Pancreas (tissue), 10 donors: Measurements from ENCODE around the gene ABCC9. TPM values are rescaled to one million over a fixed set of nuclear protein-coding genes. Genes with fewer than 3 reads are reported as not detected.
A peak's percentile ranks its signal among the peaks of the same experiment; 100 is the strongest.

Experiments
- ATAC-seq, 4 donors: fragments of 200-7000 bp; cut with Tn5 transposase; one replicate each; pipeline versions ENCODE4 v1.8.0 to v1.9.1; 2020; ENCODE audit warnings: mild to moderate bottlenecking in 4 of 4, moderate library complexity in 4 of 4
- DNase-seq, 6 donors: peaks; one replicate each; pipeline ENCODE4 v3.0.0-alpha.2; 2020
- FAIRE-seq: peaks from 2 replicates; lab custom pipeline; 2012; peaks lifted over from hg19 to GRCh38; lab: Jason Lieb, UNC
- H3K27ac ChIP-seq, 4 donors: fragments of 200-600 bp; sonication (generic); 1 replicate in 3 of 4; 2 replicates in 1 of 4; pipeline versions ENCODE4 v1.5.0 to v1.8.0; 2020
- H3K27me3 ChIP-seq, 4 donors: fragments of 200-600 bp; one replicate each; pipeline ENCODE4 v1.8.0; 2021
- H3K36me3 ChIP-seq, 3 donors: fragments of 200-600 bp; sonication (generic) in 1 of 3; one replicate each; pipeline versions ENCODE4 v1.5.0 to v1.8.0; 2020 to 2021
- H3K4me1 ChIP-seq, 3 donors: fragments of 200-600 bp; one replicate each; pipeline ENCODE4 v1.8.0; 2021
- H3K4me3 ChIP-seq, 4 donors: fragments of 200-600 bp; sonication (generic) in 2 of 4; one replicate each; pipeline versions ENCODE4 v1.5.0 to v1.8.0; 2020 to 2021
- H3K9me3 ChIP-seq, 4 donors: fragments of 200-600 bp; one replicate each; pipeline ENCODE4 v1.8.0; 2021
- WGBS, 2 donors: extraction: QIAGEN DNeasy Blood & Tissue Kit; methylation state at CpG; one replicate each; pipeline ENCODE4 v1.1.7; 2013; 5-methylcytosine and 5-hydroxymethylcytosine counted together
- intact Hi-C, 3 donors: fragments of 100-400 bp; cut with DNase I; formaldehyde crosslinking; loops; one replicate each; pipeline versions ENCODE4 v1.11.1 to v1.14.2; 2022
- polyA plus RNA-seq, 2 donors: library from polyadenylated mRNA; stranded (reverse); fragments of 200-250 nt; gene quantifications; one replicate each; pipeline ENCODE4 v1.2.3, GENCODE V29; 2013
- total RNA-seq, 6 donors: library from RNA; stranded (reverse); fragmentation: NEBNext Ultra II Directional in 4 of 6; extraction: Animal tissue kit (Norgen Biotek cat#: 25700) in 4 of 6; gene quantifications; one replicate each; pipeline versions ENCODE4 v1.2.1 to v1.2.4, GENCODE V29; 2021 to 2023
- TF ChIP-seq, protein P1 (sequence below), 4 donors: fragments of 200-600 bp; sonication (generic) in 3 of 4; IDR thresholded peaks; one replicate each; pipeline versions ENCODE4 v1.5.0 to v1.8.0; 2021; ENCODE audit warnings: antibody characterized with exemption in 4 of 4
- donor health status: healthy with polysubstance abuse.
- donor health status: DM: no; HTN: no; CAD: no; lungs with moderate emphysema.
- donor health status: DM: no; HTN: no; CAD: no.
- donor health status: control.
- donor health status: control.
- donor health status: Bipolar disorder and iron deficiency.
- donor health status: DM: yes; HTN: yes; CAD: no.
- donor health status: DM: no; HTN: no; CAD: no.
- donor health status: DM: no; HTN: no; CAD: no.
- donor health status: DM: yes; HTN: yes; CAD: no.

ABCC9 gene
- total and polyA plus RNA-seq, 8 donors, result 1.4 to 19.3 (median 5.5) TPM

DNA sequence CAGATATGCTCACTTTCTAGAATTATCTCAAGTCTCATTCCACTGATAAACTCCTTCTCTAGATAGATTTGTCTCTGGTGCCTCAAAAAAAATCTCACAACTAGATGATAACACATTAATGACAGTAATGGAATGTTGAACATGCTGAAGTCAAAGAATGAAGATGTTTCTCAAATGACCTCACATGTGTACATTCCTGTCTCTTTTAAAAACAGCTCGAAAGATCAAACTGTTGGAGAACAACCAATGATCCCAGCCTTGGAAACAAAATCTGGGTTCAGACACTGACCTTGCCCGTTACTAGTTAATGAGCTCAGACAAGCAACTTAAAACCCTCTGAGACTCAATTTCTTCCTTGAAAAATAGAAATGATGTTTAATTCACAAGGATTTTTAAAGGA, 122.0 kb downstream of the ABCC9 start:
- H3K4me1 ChIP-seq, result peaks cover 0 to 6% (median 0%) of the 10 kb centered on the region in 3 donors
- no peak overlapping the region for H3K27ac ChIP-seq
- H3K27me3 ChIP-seq, result no peaks in the 10 kb centered on the region
- FAIRE-seq (no peak), DNase-seq (no peak), ATAC-seq (no peak)
- H3K36me3 ChIP-seq, result no peaks in the 10 kb centered on the region
- 37 to 47% methylated on average over 2 of the region's 2 CpGs for WGBS, 2 donors
- H3K9me3 ChIP-seq, result no peaks in the 10 kb centered on the region
- no peak overlapping the region for H3K4me3 ChIP-seq
- TF ChIP-seq, protein P1, sequence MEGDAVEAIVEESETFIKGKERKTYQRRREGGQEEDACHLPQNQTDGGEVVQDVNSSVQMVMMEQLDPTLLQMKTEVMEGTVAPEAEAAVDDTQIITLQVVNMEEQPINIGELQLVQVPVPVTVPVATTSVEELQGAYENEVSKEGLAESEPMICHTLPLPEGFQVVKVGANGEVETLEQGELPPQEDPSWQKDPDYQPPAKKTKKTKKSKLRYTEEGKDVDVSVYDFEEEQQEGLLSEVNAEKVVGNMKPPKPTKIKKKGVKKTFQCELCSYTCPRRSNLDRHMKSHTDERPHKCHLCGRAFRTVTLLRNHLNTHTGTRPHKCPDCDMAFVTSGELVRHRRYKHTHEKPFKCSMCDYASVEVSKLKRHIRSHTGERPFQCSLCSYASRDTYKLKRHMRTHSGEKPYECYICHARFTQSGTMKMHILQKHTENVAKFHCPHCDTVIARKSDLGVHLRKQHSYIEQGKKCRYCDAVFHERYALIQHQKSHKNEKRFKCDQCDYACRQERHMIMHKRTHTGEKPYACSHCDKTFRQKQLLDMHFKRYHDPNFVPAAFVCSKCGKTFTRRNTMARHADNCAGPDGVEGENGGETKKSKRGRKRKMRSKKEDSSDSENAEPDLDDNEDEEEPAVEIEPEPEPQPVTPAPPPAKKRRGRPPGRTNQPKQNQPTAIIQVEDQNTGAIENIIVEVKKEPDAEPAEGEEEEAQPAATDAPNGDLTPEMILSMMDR (IDR thresholded peaks at IDR 0.05), result no peak
- intact Hi-C loops, result no loop called here

DNA sequence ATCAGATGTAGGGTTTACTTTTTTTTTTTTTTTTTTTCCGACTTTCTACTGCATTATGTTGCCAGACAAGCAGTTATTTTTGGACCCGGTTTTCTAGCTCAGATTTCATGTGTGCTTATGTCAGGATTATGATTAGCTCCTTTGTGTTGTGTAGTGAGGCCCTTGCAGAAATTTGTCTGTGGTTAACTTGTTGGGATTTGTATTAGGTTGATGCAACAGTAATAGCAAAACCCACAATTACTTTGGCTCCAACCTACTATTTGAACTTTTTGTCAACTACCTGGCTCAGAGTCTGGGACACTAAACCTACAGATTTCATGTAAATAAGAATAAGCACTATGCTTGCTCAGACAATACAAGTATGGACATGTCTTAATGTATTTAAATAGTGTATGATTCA, 122.6 kb downstream of the ABCC9 start:
- Histone ChIP-seq H3K9me3 (no peaks in the 10 kb centered on the region), H3K4me3 (no peak overlapping the region), H3K4me1 (peaks cover 0 to 6% (median 0%) of the 10 kb centered on the region in 3 donors), H3K27me3 (no peaks in the 10 kb centered on the region), H3K27ac (no peak overlapping the region), H3K36me3 (no peaks in the 10 kb centered on the region)
- ATAC-seq (peak; percentile 54 to 70 (median 58)), FAIRE-seq (no peak), DNase-seq (no peak)
- TF ChIP-seq, protein P1 (IDR thresholded peaks at IDR 0.05), result no peak
- intact Hi-C loops, result no loop called here
- WGBS, 2 donors, result 23 to 34% methylated on average over 2 of the region's 2 CpGs

DNA sequence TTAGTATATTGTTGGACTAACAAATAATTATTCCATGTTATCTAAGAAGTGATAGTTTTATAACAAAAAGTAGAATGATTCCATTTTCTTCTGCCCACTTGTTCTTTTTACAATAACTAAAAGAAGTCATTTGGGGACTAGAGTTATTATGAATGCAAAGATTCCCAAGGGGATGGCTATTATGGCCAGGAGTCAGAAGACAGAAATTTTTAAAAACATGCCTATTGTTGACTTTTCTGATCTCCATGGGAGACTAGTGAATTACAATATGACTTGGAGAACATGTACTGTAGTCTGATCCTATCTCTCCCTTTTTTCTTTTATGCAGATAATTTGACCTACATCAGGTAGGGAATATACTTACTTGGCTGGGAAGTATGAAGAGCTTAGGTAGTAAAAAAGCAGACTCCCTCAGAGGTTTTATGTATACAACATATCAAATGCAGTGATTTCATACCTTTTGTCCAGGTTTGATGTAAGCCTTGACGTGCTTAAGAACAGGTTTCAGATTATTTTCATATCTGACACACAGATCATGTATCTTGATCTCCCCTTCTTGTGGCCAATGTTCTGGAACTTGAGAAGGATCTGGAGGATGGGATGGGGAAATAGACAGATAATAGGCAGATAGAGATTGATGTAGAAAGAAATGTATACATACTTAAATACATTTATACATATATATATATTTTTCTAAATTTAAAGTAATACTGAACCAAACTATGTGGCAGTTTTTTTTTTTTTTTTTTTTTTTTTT, 125.7 kb downstream of the ABCC9 start:
- no peaks in the 10 kb centered on the region for H3K36me3 ChIP-seq
- intact Hi-C loops, result no loop called here
- H3K27me3 ChIP-seq, result no peaks in the 10 kb centered on the region
- H3K4me3 ChIP-seq, result no peak overlapping the region
- peaks cover 0 to 6% (median 0%) of the 10 kb centered on the region in 3 donors for H3K4me1 ChIP-seq
- 75 to 79% methylated on average over 1 of the region's 1 CpG for WGBS, 2 donors
- no peak overlapping the region for H3K27ac ChIP-seq
- no peak for ATAC-seq
- TF ChIP-seq, protein P1 (IDR thresholded peaks at IDR 0.05), result no peak
- peak; percentile 43 for FAIRE-seq
- DNase-seq, result no peak
- H3K9me3 ChIP-seq, result no peaks in the 10 kb centered on the region

DNA sequence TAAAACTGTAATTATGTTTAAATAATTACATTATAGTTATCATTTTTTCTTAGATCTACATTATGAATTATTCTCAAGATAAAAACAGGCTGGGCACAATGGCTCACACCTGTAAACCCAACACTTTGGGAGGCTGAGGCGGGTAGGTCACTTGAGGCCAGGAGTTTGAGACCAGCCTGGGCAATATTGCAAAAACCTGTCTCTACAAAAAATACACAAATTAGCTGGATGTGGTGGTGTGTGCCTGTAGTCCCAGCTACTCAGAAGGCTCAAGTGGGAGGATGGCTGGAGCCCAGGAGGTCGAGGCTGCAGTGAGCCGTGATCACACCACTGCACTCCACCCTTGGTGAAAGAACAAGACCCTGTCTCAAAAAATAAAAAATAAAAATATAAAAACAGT, 126.4 kb downstream of the ABCC9 start:
- Histone ChIP-seq H3K4me1 (peaks cover 0 to 6% (median 0%) of the 10 kb centered on the region in 3 donors), H3K27ac (no peak overlapping the region), H3K27me3 (no peaks in the 10 kb centered on the region), H3K4me3 (no peak overlapping the region), H3K36me3 (no peaks in the 10 kb centered on the region), H3K9me3 (no peaks in the 10 kb centered on the region)
- no peak for ATAC-seq
- intact Hi-C loops, result no loop called here
- no peak for DNase-seq
- no peak for FAIRE-seq
- TF ChIP-seq, protein P1 (IDR thresholded peaks at IDR 0.05), result no peak
- WGBS, 2 donors, result 95% methylated on average over 3 of the region's 3 CpGs

DNA sequence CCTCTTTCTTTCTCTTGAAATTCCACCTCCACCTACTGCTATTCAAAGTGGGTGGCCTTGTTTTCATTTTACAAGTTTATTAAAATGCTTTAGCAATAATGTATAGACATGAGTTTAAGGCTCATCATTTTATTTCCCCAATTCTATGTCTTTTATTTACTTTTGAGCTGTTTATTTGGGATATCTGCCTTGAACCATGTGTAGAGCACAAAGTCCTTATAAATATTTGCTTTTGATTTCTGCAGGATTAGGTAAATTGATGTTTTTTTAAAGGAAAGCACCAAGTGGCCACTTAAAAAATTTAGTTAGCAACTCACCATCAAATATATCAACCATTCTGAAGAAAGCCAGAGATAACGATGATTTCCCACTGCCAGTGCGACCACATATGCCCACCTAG, 126.9 kb downstream of the ABCC9 start:
- H3K4me3 ChIP-seq, result no peak overlapping the region
- TF ChIP-seq, protein P1 (IDR thresholded peaks at IDR 0.05), result no peak
- FAIRE-seq (no peak), ATAC-seq (peak in 3 of 4 donors; percentile 32 to 60 (median 38)), DNase-seq (no peak)
- H3K9me3 ChIP-seq, result no peaks in the 10 kb centered on the region
- 68 to 70% methylated on average over 2 of the region's 2 CpGs for WGBS, 2 donors
- no peaks in the 10 kb centered on the region for H3K27me3 ChIP-seq
- H3K4me1 ChIP-seq, result peaks cover 0 to 6% (median 0%) of the 10 kb centered on the region in 3 donors
- H3K27ac ChIP-seq, result no peak overlapping the region
- no peaks in the 10 kb centered on the region for H3K36me3 ChIP-seq
- intact Hi-C loops, result no loop called here
